ENCODE measurements around the gene NFKB2. TPM values are rescaled to one million over a fixed set of nuclear protein-coding genes. Genes with fewer than 3 reads are reported as not detected.

NFKB2 gene
- total RNA-seq, 1 donor from 2014 or later: 45.0 TPM

- no peak for DNase-seq (ENCODE audit: low read depth)
Observed at GRCh38 chr10:102407425-102408130, 12.1 kb downstream of the NFKB2 start.

GRCh38 chr10:102408131-102408727 is 12.7 kb downstream of the NFKB2 start:
- peak; percentile 22 for DNase-seq (ENCODE audit: low read depth)

- DNase-seq (ENCODE audit: low read depth): peak; percentile 5
Observed at GRCh38 chr10:102408728-102409603, 13.5 kb downstream of the NFKB2 start.

GRCh38 chr10:102409604-102410428 is 14.3 kb downstream of the NFKB2 start:
- DNase-seq (ENCODE audit: low read depth): no peak

GRCh38 chr10:102410429-102411073 is 15.0 kb downstream of the NFKB2 start:
- no peak for DNase-seq (ENCODE audit: low read depth)

GRCh38 chr10:102411341-102412255 is 16.1 kb downstream of the NFKB2 start:
- DNase-seq (ENCODE audit: low read depth): no peak

- no peak for DNase-seq (ENCODE audit: low read depth)
Observed at GRCh38 chr10:102412293-102412692, 16.8 kb downstream of the NFKB2 start.

- DNase-seq (ENCODE audit: low read depth): no peak
Observed at GRCh38 chr10:102413053-102413705, 17.7 kb downstream of the NFKB2 start.

GRCh38 chr10:102413806-102414561 is 18.5 kb downstream of the NFKB2 start:
- DNase-seq (ENCODE audit: low read depth): no peak

GRCh38 chr10:102414749-102415148 is 19.2 kb downstream of the NFKB2 start:
- no peak for DNase-seq (ENCODE audit: low read depth)

GRCh38 chr10:102416283-102416682 is 20.8 kb downstream of the NFKB2 start:
- DNase-seq (ENCODE audit: low read depth): no peak

- no peak for DNase-seq (ENCODE audit: low read depth)
Observed at GRCh38 chr10:102416695-102417094, 21.2 kb downstream of the NFKB2 start.

GRCh38 chr10:102418622-102419268 is 23.2 kb downstream of the NFKB2 start, which contains the start of gene PSD:
TSS of gene PSD (minus strand) at chr10:102418785. CDS start at chr10:102417038, 1,747 bp downstream.
- DNase-seq (ENCODE audit: low read depth): no peak

- no peak for DNase-seq (ENCODE audit: low read depth)
Observed at GRCh38 chr10:102419269-102420180, 24.0 kb downstream of the NFKB2 start.

- DNase-seq (ENCODE audit: low read depth): no peak
Observed at GRCh38 chr10:102420181-102420713, 24.7 kb downstream of the NFKB2 start.
